Activated CD8-positive, alpha-beta memory T cell treated with anti-CD3 and anti-CD28 coated beads, Interleukin-2, amount 50 U/mL, for 24 hours (primary cell): ENCODE results near the gene GUCY1B1.

Experiments used
- DNase-seq: peaks from one replicate; pipeline ENCODE4 v3.0.0-alpha.2; 2020; ENCODE audit errors: extremely low read depth

Gene GUCY1B1

DNA sequence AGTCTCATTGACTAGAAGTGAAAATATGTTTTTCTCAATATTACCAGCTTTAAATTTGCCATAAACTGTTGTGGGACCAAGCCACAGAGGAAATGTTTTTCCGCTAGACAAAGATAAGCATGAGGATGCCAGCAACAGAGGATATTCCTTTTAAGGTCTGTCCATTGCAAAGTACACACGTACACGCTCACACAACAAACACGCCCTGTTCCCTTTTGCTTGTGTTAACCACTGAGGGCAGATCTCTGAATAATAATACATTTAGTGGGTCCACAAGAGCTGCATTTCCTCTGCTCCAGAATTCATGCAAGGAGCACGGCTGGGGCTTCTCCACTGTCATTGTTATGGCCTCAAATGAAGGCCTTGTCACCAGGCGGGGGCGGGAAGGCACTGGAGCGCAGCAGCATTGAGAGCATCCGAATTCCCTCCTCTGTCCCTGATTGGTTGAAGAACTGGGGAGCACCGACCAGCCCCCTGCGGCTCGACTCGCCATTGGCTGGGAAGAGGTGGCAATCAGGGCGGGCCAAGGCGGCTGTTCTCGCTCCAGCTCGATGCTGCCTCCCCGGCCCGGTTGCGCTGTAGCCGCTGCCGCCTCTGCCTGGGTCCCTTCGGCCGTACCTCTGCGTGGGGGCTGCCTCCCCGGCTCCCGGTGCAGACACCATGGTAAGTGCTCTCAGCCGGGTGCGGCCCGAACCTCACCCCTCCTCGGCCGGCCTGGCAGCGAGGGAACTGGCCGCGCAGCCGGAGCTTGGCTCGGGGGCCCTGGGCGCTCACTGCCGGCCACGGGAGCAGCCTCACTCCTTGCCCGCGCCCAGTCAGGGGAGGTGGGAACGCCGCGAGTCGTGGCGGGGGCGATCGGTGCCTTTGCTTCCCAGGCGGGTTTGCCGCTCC, at the start of gene GUCY1B1:
Gene GUCY1B1 (plus strand): TSS at position 541 of the 891 bp plus-strand sequence. CDS start 120 bp downstream, at position 661.
- peak; percentile 27 for DNase-seq

DNA sequence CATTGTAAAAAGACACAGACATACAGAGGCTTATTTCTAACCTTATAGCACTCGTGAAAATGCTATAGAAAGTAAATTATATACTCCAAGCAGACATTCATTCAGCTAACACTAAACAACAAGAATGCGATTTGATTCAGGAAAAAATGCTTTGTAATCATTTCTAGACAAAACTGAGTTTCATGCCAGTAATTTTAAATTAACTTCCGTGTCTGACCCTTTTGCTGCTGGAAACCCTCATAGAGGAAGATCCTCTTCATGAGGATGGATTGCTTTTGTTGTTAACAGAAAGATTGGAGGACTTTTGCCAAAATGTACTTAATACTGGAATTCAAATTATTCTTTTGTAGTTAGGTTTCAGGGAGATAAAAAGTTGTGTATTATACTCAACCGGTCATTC, 48.9 kb upstream of the GUCY1B1 start:
- DNase-seq, result no peak

DNA sequence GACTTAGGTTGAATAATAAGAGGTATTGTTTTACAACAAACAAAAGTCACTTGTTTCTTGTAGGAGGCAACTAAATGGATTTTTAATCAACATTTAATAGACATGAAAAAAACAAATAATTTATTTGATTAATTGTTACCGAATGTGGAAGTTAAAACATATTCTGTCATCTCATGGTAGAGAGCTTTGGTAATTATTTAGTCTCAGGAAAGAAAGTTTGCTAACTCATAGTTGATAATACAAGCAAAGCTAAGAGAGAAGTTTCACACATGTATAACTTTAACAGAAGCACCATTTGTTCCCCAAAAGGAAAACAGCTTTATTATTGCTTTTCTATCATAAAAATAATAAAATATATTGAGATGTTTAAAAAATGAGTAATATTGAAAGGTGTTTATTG, 47.3 kb upstream of the GUCY1B1 start:
- no peak for DNase-seq

DNA sequence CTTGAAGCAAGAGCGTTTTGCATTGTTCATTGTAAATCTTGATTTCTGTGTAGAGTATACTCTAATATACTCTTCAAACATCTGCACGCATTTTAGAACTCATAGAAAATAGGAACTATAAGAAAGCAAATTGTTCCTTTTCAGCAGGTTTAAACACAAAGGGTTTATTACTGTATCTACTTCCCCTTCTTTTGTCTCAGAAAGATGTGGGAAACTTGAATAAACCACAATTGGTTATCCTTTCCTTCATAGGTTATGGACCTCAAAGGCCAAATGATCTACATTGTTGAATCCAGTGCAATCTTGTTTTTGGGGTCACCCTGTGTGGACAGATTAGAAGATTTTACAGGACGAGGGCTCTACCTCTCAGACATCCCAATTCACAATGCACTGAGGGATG, 46.0 kb upstream of the GUCY1B1 start:
- no peak for DNase-seq

DNA sequence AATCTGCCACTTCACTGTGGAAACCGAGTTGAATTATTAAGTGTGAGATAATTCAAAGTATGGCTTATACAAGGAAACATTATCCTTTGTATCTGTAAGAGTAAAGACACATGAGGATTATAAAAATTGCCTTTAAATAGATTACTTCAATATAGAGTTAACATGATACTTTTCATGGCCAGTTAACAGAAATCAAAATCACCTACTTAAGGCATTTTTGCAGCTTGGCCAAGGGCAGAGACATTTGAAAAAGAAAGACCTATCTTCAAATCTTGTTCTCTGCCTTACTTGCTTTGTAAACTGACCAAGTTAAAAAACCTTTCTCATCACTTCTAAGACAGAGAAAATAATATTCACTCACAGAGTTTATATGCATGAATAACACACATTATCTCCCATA, 44.9 kb upstream of the GUCY1B1 start:
- DNase-seq, result no peak

DNA sequence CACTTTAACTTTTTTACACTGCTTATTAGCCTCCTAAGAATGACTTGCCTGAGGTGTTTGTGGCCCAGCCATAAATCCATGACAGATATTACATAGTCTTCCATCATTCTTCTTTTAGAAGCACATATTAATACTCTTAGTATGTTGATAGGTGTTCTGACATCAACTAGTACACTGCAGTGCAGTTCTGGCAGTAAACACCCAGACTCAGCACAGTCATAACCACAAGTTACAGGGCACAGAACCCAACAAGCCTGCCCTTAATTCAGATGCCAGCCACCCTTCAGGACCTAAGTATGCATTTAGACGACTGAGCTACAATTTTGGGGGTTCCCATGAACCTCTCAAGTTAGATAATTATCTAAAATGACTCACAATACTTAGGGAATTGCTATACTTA, 36.5 kb upstream of the GUCY1B1 start:
- DNase-seq, result no peak

DNA sequence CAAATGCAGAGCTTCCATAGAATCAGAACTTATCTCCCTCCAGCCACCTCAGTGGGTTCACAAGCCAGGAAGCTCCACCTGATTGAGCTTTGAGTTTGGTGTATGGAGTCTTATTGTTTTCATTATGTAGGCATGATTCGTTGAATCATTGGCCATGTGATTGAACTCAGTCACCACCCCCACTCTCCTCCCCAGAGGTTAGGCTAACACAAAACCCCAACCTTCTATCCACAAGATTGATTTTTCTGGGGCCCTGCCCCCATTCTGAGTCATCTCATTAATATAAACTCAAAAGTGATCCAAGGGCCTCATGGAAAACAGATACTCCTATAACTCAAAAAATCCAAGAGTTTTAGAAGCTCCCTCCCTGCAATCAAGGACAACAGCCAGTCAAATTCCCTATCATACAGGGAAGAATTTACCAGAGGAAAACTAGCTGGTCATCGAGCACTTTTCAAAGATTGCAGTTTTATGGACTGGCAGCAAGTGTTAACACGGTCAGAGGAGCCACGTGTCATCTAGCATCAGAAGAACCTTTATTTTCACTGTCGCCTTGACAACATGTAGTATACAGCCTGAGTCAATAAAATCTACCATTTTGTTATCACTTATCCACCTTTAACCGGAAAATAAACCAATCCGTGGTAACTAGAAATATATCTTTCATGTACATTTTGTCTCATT, 35.9 kb upstream of the GUCY1B1 start:
- no peak for DNase-seq

DNA sequence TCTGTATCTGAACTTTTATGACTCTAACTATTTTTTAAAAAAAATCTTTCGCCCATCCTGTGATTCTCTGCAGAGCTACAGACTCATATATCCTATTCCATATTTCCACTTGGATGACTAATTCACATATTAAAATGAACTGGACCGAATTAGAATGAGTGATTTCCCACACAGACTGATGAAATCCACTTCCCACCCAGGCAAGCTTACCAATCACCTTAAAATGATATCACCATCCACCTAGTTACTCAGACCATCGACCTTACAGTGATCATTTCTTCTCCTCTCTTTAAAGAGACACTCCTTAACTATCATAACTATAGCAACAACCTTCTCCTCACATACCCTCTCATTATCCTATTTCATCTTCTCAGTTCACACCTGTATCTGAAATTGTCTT, 34.1 kb upstream of the GUCY1B1 start:
- no peak for DNase-seq

DNA sequence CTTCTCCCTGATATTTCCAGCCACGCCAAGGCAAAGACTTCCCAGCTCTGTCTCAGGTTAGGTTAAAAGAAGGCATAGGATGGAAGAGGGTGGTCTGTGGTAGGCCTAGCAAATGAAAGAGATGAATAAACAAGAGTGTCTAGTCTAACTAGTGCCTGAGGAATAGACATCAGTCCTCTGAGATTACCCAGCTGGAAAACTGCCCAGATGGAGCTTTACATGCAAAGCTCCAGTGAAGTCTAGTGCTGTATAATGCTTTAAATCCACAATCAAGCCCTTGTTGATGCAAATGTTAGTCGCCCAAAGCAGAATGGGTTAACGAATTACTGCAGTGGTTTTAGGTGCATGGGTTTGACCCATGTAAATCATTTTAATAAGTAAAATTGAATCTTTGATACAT, 24.8 kb upstream of the GUCY1B1 start:
- no peak for DNase-seq

DNA sequence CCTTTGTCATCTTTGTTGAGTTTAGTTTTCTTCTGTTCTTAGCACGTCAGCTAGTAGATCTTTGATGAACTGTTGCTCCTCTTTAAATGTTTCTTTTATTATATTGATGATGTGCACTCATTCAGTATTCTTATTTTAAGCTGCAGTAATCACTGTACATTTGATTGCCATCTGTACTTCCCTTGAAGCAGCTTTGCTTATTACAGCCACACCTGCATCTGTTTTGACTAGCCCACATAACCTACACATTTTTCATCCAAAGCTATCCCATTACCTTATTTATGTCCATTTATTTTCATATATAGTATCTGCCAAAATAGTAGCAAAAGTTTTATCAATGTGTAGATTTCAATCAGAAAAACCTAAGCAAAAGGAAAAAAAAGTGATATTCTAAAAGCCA, 23.9 kb upstream of the GUCY1B1 start:
- DNase-seq, result no peak

DNA sequence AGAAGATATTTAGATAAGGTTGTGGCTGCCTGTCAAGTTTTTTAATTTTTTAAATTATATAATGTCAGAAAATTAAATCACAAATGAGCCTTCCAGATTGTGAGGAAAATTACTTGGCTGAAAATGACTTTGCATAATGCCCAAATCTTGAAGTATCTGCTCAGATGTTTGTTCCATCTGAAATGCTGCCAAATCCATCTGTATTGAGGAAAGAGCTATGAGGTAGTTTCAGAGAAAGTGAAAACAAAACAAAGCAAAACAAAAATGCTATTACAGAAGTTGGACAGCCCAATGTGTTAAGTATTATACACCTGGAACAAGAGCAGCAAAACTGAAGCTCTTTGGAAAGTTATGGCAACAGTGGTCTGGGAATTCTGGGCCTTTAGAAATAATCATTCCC, 23.3 kb upstream of the GUCY1B1 start:
- no peak for DNase-seq

DNA sequence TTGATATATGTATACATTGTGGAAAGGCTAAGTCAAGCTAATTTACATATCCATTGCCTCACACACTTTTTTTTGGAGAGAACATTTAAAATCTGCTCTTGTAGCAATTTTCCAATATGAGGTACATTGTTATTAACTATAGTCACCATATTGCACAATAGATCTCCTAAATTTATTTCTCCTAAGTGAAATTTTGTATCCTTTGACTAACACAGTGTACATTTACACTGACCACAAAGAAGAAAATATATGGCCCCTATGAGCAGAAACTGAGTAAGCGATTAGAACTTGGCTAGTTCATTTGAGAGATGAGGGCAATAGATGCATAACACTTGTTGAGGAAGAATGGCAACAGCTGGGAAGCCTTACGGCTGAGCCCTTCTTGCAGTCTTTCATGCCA, 20.3 kb upstream of the GUCY1B1 start:
- no peak for DNase-seq

DNA sequence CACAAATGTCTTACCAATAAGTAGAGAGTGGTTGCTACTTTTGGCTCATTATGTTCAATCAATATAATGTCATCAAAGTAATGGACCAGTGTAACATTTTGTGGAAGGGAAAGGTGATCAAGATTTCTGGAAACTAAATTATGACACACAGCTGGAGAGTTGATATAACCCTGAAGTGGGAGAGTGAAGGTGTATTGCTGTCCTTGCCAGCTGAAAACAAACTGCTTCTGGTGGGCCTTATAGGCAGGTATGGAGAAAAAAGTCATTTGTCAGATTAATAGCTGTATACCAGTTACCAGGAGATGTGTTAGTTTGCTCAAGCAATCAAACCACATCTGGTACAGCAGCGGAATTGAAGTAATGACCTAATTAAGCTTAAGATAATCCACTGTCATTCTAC, 17.3 kb upstream of the GUCY1B1 start:
- no peak for DNase-seq

DNA sequence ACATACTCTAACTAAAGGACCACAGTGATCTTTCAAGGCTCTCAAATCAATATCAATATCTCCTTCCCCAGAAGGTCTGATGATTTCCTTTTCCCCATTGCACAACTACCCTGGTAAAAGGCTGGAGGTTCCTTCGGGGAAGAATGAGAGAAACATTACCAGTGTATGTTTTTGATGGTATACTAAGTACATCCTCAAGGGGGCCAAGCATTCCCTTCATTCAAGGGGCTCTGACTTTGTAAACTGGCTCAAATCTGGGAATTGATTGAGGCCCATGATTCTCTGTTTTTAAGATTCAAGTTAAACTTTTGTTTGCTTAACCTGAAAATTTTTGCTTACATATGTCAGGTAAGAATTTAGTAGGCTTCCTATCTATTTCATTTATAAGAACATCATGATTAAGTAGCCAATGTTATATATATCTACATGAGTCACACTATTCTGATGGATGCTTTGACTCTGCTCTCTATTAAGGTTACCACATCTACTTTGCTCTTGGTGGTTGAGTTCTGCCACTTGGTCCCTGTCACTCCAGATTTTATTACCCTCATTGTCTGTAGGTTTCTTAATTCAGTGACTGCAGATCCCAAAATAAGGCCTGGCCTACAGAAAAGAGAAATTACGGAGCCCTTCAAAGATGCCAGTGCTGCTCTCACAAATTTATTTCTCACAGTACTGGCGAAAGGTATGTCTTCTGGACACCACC, 16.4 kb upstream of the GUCY1B1 start:
- no peak for DNase-seq

DNA sequence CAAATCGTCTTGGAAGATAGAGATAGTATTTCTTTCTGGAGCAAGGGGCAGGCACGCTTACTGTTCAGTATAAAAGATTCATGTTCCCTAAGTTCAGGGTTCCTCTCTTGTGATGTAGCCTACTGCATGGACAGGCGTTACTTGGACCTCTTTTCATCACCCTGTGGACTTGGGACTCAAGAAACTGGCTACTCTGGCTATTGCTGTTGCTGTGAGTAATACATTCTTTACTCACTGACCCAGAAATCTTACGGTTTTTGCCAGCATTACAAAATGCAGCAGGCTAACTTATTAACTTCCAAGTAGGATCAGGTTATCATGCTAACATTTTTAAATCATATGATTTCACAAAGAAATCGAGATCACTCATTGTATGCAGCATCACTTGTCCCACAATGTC, 12.8 kb upstream of the GUCY1B1 start:
- DNase-seq, result no peak

DNA sequence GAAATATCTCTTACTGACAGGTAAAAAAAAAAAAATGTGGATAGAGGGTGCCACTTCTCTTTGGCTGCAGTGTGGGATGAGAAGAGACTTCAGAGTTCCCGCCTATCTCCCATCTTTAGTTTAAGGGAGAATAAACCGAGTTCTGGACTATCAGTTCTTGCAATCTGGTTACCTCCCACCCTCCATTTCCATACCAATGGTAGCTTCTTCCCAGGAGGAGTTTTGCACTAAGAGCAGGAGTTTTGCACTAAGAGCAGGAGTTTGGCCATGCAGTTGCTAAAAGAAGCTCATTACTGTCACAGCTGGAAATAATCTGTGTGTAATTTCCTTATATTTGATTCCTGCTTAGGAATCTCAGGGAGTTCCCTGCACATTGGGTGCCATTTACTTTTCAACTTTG, 10.8 kb upstream of the GUCY1B1 start:
- DNase-seq, result no peak

DNA sequence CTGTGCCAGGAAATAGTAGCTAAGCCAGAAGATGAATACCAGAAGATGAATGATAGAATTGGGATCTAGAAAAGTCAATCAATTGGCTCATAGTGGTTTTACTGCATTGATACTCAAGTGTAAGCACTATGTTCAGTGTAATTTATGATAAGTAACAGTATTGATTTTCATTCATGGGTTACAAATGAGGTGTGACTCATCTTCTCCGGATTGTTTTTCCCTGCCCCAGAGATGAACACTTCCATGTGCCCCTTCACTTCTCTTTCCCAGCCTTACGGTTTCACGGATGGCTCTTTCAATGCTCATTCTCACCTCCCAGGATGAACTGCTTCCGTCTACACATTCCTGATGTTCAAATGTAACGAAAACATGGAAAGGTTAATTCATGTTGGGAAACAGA, 9.8 kb upstream of the GUCY1B1 start:
- DNase-seq, result no peak

DNA sequence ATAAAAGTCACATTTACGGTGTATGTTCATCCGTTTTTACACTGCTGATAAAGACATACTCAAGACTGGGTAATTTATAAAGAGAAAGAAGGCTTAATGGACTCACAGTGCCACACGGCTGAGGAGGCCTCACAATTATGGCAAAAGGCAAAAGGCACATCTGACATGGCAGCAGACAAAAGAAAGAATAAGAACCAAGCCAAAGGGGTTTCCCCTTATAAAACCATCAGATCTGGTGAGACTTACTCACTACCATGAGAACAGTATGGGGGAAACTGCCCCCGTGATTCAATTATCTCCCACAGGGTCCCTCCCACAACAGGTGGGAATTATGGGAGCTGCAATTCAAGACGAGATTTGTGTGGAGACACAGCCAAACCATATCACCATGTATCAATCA, 7.3 kb upstream of the GUCY1B1 start:
- DNase-seq, result no peak

DNA sequence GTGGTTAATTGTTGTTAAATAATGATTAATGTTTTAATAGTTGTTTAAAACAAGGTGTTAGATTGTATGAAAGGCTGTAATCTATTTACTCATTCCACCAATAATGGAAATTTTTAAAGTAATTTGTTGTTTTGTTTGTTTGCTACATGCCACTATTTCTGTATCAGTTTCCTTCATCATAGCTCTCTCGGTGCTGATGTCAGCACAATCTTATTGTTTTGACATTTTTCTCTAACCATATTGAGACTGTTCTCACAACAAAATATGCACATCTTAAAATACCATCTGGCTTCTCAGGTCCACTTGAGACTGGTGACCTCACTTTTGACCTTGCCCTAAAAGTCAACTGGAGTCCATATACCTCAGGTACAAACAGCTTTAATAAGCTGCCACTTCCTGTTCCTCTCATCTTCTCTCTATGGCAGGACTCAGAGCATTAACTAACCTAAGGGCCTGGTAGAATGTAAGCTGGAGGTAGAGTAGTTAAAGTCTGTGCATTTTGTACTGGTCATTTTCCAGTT, 1.0 kb upstream of the GUCY1B1 start:
- DNase-seq, result no peak

DNA sequence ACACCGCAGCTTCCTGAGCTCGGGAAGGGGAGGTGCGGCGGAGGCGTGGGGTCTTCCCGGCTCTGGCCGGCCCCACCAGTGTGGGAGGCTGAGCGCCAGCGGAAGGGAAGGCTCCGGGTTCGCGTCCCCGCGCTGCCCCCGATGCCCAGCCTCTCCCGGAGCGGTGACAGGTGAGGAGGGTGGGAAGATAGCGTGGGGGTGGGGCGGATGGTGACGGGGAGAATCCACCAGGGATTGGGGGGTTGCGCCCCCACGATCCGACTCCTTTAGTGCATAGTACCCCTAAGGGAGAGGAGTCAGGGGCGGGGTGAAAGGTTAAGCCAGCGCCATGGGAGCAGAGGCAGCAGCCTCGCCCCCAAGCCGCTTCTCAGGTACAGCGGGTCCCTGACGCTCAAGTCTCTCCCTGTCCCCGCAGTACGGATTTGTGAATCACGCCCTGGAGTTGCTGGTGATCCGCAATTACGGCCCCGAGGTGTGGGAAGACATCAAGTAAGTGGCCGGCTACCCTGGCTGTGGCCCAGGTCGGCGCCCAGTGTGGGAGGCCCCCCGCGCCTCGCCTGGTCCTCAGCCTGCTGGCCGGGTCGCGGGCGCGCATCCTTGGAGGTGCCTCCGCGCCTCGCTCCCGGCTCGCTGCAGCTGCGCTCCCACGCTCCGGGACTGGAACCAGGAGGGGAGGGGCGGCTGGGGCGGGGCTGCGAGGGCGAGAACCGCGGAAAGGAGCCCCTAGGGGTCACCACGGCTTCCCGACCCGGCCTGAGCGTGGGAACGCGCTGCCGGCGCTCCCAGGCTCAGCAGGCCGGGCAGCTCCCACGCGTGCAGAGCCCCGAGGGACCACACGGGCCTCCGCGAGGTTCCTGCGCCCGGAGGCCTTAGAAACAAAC, 791 bp downstream of the GUCY1B1 start:
- DNase-seq, result no peak

DNA sequence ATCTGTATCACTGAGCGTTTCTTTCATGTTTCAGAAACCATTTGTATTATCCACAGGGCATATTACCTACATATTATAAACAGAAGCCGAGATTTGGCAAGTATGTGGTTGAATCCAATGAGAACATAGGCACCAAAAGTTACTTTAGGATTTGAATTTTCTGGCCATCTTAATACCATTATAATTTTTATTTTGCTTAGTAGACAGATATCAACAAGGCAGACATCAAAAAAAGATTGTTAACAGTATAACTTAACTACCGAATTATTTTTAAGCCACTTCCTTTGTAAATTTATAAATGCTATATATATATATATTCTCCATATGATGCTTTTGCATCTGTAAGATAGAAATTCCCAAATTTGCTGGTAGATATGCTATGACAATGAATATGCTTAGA, 2.2 kb downstream of the GUCY1B1 start:
- DNase-seq, result no peak

DNA sequence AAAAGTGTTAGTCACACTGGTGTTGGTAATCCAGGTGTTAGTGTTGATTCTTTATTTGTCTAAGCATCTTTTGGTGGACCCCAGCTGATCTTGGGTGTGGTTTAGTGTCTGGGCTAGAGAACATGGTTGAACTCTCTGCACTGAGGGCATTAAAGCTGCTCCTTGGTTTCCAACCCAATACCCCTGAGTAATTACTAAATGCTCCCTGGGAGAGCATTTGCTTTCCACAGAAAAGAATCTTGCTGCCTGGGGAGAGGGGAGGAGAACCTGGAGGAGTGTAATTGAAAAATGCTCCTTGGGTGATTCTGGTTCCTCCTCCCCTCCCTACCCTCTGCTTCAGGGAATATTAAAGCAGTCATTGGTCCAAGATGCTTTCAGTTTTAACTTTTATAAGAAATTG, 3.1 kb downstream of the GUCY1B1 start:
- DNase-seq, result no peak
